Neuron (in vitro differentiated cells): ENCODE data around the gene SYNDIG1L.
A peak's percentile ranks its signal among the peaks of the same experiment; 100 is the strongest.

Experiments used
- H2AFZ ChIP-seq: one replicate; pipeline ENCODE4 v1.6.1; 2013; ENCODE audit warnings: low read depth, mild to moderate bottlenecking, inconsistent platforms, low read length, moderate library complexity
- H3K27me3 ChIP-seq: one replicate; pipeline ENCODE4 v1.6.1; 2013; ENCODE audit warnings: low read length; ENCODE audit not compliant: insufficient read depth
- H3K36me3 ChIP-seq: one replicate; pipeline ENCODE4 v1.6.1; 2013; ENCODE audit warnings: low read length; ENCODE audit not compliant: insufficient read depth
- H3K4me1 ChIP-seq: one replicate; pipeline ENCODE4 v1.6.1; 2013; ENCODE audit warnings: low read length; ENCODE audit not compliant: insufficient read depth
- H3K4me3 ChIP-seq: 2 replicates; pipeline ENCODE4 v1.5.1; 2013; ENCODE audit warnings: mild to moderate bottlenecking, low read length, moderate library complexity
- H3K9me3 ChIP-seq: one replicate; pipeline ENCODE4 v1.6.1; 2013; ENCODE audit warnings: low read length

The SYNDIG1L gene

GRCh38 chr14:74407021-74407800 lies 18.8 kb downstream of the SYNDIG1L start:
- no peak overlapping the region for H3K4me3 ChIP-seq
- peaks cover 6% of the 10 kb centered on the region for H3K27me3 ChIP-seq
- no peaks in the 10 kb centered on the region for H3K36me3 ChIP-seq
- no peaks in the 10 kb centered on the region for H3K9me3 ChIP-seq
- no peak overlapping the region for H2AFZ ChIP-seq
- peaks cover 8% of the 10 kb centered on the region for H3K4me1 ChIP-seq

GRCh38 chr14:74405663-74406062 lies 20.3 kb downstream of the SYNDIG1L start:
- no peak overlapping the region for H3K4me3 ChIP-seq
- H3K36me3 ChIP-seq, result no peaks in the 10 kb centered on the region
- H2AFZ ChIP-seq, result no peak overlapping the region
- peaks cover 6% of the 10 kb centered on the region for H3K27me3 ChIP-seq
- H3K4me1 ChIP-seq, result peaks cover 21% of the 10 kb centered on the region
- no peaks in the 10 kb centered on the region for H3K9me3 ChIP-seq

DNA sequence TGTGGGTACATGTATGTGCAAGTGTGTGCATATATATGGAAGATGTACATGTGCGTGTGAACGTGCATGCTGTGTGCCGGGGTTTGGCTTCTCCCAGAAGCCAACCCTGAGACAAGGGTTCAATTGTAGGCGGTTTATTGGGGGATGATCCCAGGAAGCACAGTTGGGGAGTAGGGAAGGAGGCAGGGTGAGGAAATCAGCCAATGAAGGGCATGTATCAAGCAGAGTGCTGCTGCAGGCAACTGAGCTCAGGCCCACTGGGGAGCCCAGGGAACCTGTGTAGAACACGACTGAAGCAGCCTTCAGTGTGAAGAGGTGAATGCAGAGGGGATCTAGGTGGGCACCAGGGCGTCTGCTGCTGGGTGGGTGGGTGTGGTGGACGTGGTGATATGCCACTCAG lies 21.6 kb downstream of the SYNDIG1L start:
- Histone ChIP-seq H2AFZ (no peak overlapping the region), H3K4me3 (no peak overlapping the region), H3K9me3 (no peaks in the 10 kb centered on the region), H3K27me3 (peaks cover 11% of the 10 kb centered on the region), H3K4me1 (peaks cover 21% of the 10 kb centered on the region), H3K36me3 (no peaks in the 10 kb centered on the region)

DNA sequence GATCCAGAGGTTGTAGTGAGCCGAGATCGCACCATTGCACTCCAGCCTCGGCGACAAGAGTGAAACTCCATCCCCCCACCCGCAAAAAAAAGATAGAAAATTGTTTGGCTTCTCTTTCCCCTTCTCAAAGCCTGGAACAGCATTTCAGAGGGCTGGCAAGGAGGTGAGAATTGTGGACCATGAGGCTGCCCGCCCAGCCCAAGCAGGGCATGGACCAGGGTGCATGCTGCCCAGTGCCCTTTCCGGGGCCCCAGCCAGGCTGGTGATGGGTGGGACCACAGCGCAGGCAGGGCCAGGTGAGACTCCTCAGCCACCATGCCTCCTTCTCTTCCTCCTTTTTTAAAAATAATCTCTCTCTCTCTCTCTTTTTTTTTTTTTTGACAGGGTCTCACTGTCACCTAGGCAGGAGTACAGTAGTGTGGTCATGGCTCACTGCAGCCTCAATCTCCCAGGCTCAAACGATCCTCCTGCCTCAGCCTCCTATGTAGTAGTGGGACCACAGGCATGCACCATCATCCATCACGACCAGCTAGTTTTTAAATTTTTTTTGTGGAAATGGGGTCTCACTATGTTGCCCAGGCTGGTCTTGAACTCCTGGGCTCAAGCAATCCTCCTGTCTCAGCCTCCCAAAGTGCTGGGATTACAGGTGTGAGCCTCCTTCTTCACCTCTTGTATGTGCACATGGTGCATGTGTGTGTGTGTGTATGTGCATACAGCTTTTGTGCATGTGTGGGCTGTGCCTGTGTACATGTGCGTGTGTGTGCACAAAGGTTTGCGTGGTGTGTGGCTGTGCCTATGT lies 22.2 kb downstream of the SYNDIG1L start:
- Histone ChIP-seq H3K4me1 (peaks cover 21% of the 10 kb centered on the region), H3K36me3 (no peaks in the 10 kb centered on the region), H3K27me3 (peaks cover 13% of the 10 kb centered on the region), H3K4me3 (no peak overlapping the region), H3K9me3 (no peaks in the 10 kb centered on the region), H2AFZ (no peak overlapping the region)

- Histone ChIP-seq H2AFZ (no peak overlapping the region), H3K36me3 (no peaks in the 10 kb centered on the region), H3K4me1 (peaks cover 21% of the 10 kb centered on the region), H3K4me3 (no peak overlapping the region), H3K27me3 (peaks cover 9% of the 10 kb centered on the region), H3K9me3 (no peaks in the 10 kb centered on the region)
These were observed 23.4 kb downstream of the SYNDIG1L start for GRCh38 chr14:74402401-74403251.

DNA sequence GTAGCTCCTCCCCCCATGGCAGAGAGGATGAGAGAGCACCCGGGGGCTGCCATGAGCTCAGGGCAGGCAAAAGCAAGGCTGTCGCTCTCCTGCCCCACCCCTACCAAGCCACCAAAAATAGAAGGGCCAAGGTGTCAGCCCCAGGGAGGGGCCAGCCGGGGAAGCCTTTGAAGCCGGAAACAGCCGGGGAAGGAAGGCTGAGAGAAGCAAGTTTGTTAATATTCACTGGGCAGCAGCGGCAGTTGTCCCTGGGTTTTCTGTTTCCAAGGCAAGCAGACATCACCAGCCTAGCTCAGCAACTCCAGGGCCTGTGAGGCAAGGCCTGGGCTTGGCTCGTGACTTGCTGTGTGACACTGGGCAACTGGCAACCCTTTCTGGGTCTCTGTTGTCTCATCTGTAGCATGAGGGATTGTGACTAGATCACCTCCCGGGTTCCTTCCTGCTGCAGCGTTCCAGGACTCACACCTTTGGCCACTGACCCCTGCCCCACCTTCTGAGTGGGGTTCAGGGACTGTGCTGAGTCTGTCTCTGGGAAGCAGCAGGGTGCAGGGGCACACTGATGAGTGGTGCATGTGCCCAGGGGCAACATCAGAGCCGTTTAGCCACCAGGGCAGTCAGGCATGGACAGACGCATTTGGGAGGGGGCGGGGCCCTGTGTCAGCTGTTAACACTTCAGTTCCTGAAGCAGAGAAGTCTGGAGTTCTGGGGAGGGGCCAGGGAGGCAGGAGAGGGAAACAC lies 24.3 kb downstream of the SYNDIG1L start:
- Histone ChIP-seq H3K9me3 (no peaks in the 10 kb centered on the region), H3K4me3 (peak overlapping the region; percentile 8), H2AFZ (peak overlapping the region; percentile 12), H3K4me1 (peaks cover 21% of the 10 kb centered on the region), H3K36me3 (no peaks in the 10 kb centered on the region), H3K27me3 (peaks cover 7% of the 10 kb centered on the region)

DNA sequence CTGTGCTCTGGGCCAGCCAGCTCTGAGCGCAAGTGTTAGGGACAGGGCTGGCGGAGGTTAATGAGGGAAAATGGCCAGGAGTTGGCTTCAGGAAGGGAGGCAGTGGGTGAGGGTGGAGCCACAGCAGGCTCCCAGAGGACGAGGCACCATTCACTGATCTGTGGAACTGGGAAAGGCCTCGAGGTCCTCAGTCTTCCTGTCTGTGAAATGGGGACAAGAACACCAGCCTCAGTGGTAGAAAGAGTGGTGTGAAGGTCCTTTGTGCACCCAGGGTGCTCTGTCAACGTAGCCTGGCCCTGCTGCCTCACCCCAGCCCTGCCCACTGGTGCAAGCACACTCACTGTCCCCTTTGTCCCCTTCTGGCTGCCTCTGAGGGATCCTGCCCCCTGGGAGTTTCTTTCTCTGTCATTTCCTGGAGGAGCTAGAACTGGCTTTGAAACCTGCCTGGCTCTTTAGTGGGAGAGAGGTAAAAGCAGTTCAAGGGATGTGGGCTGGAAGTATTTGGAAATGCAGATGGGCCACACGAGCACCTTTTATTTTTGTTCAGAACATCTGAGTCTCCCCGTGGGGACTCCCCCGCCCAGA lies 25.0 kb downstream of the SYNDIG1L start:
- H3K4me3 ChIP-seq, result no peak overlapping the region
- H2AFZ ChIP-seq, result no peak overlapping the region
- H3K4me1 ChIP-seq, result peaks cover 21% of the 10 kb centered on the region
- H3K27me3 ChIP-seq, result peaks cover 7% of the 10 kb centered on the region
- no peaks in the 10 kb centered on the region for H3K9me3 ChIP-seq
- H3K36me3 ChIP-seq, result no peaks in the 10 kb centered on the region

GRCh38 chr14:74400031-74400685 lies 25.9 kb downstream of the SYNDIG1L start:
- H3K4me1 ChIP-seq, result peaks cover 21% of the 10 kb centered on the region

GRCh38 chr14:74395094-74395493 lies 30.9 kb downstream of the SYNDIG1L start:
- Histone ChIP-seq H3K36me3 (no peaks in the 10 kb centered on the region), H2AFZ (no peak overlapping the region), H3K27me3 (peaks cover 15% of the 10 kb centered on the region), H3K9me3 (no peaks in the 10 kb centered on the region), H3K4me3 (no peak overlapping the region), H3K4me1 (no peaks in the 10 kb centered on the region)

More at GRCh38 chr14:74400031-74400685, 25.9 kb downstream of the SYNDIG1L start:
- H3K9me3 ChIP-seq, result no peaks in the 10 kb centered on the region
- H3K36me3 ChIP-seq, result no peaks in the 10 kb centered on the region
- H3K27me3 ChIP-seq, result peaks cover 11% of the 10 kb centered on the region
- no peak overlapping the region for H2AFZ ChIP-seq
- no peak overlapping the region for H3K4me3 ChIP-seq

DNA sequence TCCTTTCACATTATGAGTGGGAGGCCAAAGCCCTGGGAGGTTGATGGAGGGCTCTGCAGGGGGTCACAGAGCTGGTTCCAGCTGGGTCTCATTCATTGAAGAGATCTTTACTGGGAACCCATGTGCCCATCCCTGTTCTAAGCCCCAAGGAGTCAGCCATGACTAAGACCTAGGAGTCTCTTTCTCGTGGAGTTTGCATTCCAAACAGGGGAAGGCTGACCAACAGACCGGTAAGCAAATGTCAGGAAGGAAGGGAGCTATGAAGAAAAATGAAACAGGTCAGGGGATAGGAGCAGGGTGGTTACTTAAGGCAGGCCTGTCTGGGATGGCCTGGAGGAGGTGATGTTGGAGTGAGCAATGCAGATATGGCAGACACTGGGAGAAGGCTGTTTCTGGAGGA lies 31.5 kb downstream of the SYNDIG1L start:
- no peak overlapping the region for H3K4me3 ChIP-seq
- no peak overlapping the region for H2AFZ ChIP-seq
- H3K4me1 ChIP-seq, result no peaks in the 10 kb centered on the region

GRCh38 chr14:74392616-74393570 lies 33.1 kb downstream of the SYNDIG1L start:
- Histone ChIP-seq H3K9me3 (no peaks in the 10 kb centered on the region), H3K4me1 (no peaks in the 10 kb centered on the region), H3K4me3 (no peak overlapping the region), H2AFZ (no peak overlapping the region), H3K27me3 (peaks cover 19% of the 10 kb centered on the region), H3K36me3 (no peaks in the 10 kb centered on the region)

More for the DNA sequence above, 31.5 kb downstream of the SYNDIG1L start:
- Histone ChIP-seq H3K36me3 (no peaks in the 10 kb centered on the region), H3K27me3 (peaks cover 13% of the 10 kb centered on the region), H3K9me3 (no peaks in the 10 kb centered on the region)
